22Rv1 (cell line): Measurements from ENCODE around the gene SLC43A2.

ENCODE experiments used
- H3K27ac ChIP-seq: fragments of 450-650 bp; 2 replicates; pipeline ENCODE4 v1.5.1; 2017
- CTCF ChIP-seq: fragments of 450-650 bp; IDR thresholded peaks from 2 replicates; pipeline ENCODE4 v1.5.1; 2017; ENCODE audit warnings: mild to moderate bottlenecking
- ZFX ChIP-seq: fragments of 450-650 bp; IDR thresholded peaks from 2 replicates; pipeline ENCODE4 v1.6.1; 2017; ENCODE audit warnings: antibody characterized with exemption, borderline replicate concordance

SLC43A2 gene

GRCh38 chr17:1651559-1651844, 22.9 kb upstream of the SLC43A2 start:
- peak overlapping the region; percentile 95 for H3K27ac ChIP-seq
- TF ChIP-seq CTCF (no peak), ZFX (no peak)

- TF ChIP-seq ZFX, result no peak
- TF ChIP-seq CTCF, result no peak
- peak overlapping the region; percentile 95 for H3K27ac ChIP-seq
Measured at GRCh38 chr17:1650731-1651558, 22.3 kb upstream of the SLC43A2 start.

- TF ChIP-seq ZFX (no peak), CTCF (no peak)
- H3K27ac ChIP-seq, result peak within 1 kb of the TSS; percentile 95
Measured at GRCh38 chr17:1649844-1650501, 21.3 kb upstream of the SLC43A2 start, which contains the start of gene RILP. RILP (minus strand) TSS chr17:1649866; CDS start chr17:1649804, 62 bp downstream.

GRCh38 chr17:1648963-1649843, 20.6 kb upstream of the SLC43A2 start:
- peak overlapping the region; percentile 95 for H3K27ac ChIP-seq
- TF ChIP-seq CTCF (peak; percentile 25), ZFX (no peak)

GRCh38 chr17:1648173-1648962, 19.7 kb upstream of the SLC43A2 start:
- TF ChIP-seq CTCF (peak; percentile 95), ZFX (no peak)
- peak overlapping the region; percentile 95 for H3K27ac ChIP-seq

- no peak for TF ChIP-seq ZFX
- no peak for TF ChIP-seq CTCF
- no peak overlapping the region for H3K27ac ChIP-seq
Measured at GRCh38 chr17:1647802-1648171, 19.2 kb upstream of the SLC43A2 start.
